Stimulated activated CD4-positive, alpha-beta T cell treated with anti-CD3 and anti-CD28 coated beads, Interleukin-15, amount 100 ng/mL, for 24 hours (primary cell): ENCODE data around the gene ZFX.
A peak's percentile ranks its signal among the peaks of the same experiment; 100 is the strongest.
"Not testable (repeated sequence)": the region's sequence is repeated elsewhere in the genome, so short reads cannot be mapped to it uniquely, and the experiment has no call there.

Experiments
- DNase-seq: peaks from one replicate; pipeline ENCODE4 v3.0.0-alpha.2; 2020

ZFX gene

GRCh38 chrX:24149351-24150050 is at the start of gene ZFX:
ZFX (plus strand) TSS chrX:24149729; CDS start chrX:24172743, 23,014 bp downstream.
- DNase-seq, result peak; percentile 65

- no peak for DNase-seq
Measured at GRCh38 chrX:24100713-24101112, 48.8 kb upstream of the ZFX start.

- DNase-seq, result no peak
Measured at GRCh38 chrX:24110069-24110468, 39.5 kb upstream of the ZFX start.

- DNase-seq, result no peak
Measured at GRCh38 chrX:24113181-24113580, 36.3 kb upstream of the ZFX start.

- no peak for DNase-seq
Measured at GRCh38 chrX:24117258-24117657, 32.3 kb upstream of the ZFX start.

GRCh38 chrX:24124244-24124799 is 25.2 kb upstream of the ZFX start:
- DNase-seq, result no peak

GRCh38 chrX:24125028-24125612 is 24.4 kb upstream of the ZFX start:
- no peak for DNase-seq

- DNase-seq, result no peak
Measured at GRCh38 chrX:24131476-24131875, 18.1 kb upstream of the ZFX start.

- DNase-seq, result no peak
Measured at GRCh38 chrX:24133312-24133711, 16.2 kb upstream of the ZFX start.

- not testable (repeated sequence) for DNase-seq
Measured at GRCh38 chrX:24135768-24136167, 13.8 kb upstream of the ZFX start.

- no peak for DNase-seq
Measured at GRCh38 chrX:24137192-24137591, 12.3 kb upstream of the ZFX start.

GRCh38 chrX:24143982-24144381 is 5.5 kb upstream of the ZFX start:
- DNase-seq, result not testable (repeated sequence)

GRCh38 chrX:24144528-24144927 is 5.0 kb upstream of the ZFX start:
- no peak for DNase-seq

GRCh38 chrX:24145303-24146186 is 4.0 kb upstream of the ZFX start:
- DNase-seq, result no peak

- DNase-seq, result no peak
Measured at GRCh38 chrX:24146283-24146949, 3.1 kb upstream of the ZFX start.

GRCh38 chrX:24147165-24147564 is 2.4 kb upstream of the ZFX start:
- DNase-seq, result no peak

- DNase-seq, result no peak
Measured at GRCh38 chrX:24148121-24148520, 1.4 kb upstream of the ZFX start.

GRCh38 chrX:24148535-24149350 is 786 bp upstream of the ZFX start:
- DNase-seq, result no peak

- DNase-seq, result peak; percentile 85
Measured at GRCh38 chrX:24150051-24150790, 692 bp downstream of the ZFX start.

- DNase-seq, result no peak
Measured at GRCh38 chrX:24150898-24151297, 1.4 kb downstream of the ZFX start.

GRCh38 chrX:24151513-24151912 is 2.0 kb downstream of the ZFX start:
- DNase-seq, result no peak
